GM10266 (cell line): Measurements from ENCODE around the gene KRTAP5-10.

Source experiments
- DNase-seq: peaks from one replicate; pipeline ENCODE4 v3.0.0; 2012; ENCODE audit errors: extremely low spot score
- CTCF ChIP-seq: IDR thresholded peaks from 2 replicates; pipeline ENCODE4 v1.5.1; 2012; ENCODE audit warnings: mild to moderate bottlenecking, low read depth; ENCODE audit not compliant: control insufficient read depth, insufficient read depth; ENCODE audit errors: missing control alignments

Gene KRTAP5-10

GRCh38 chr11:71545405-71545966 lies 19.9 kb upstream of the KRTAP5-10 start:
- TF ChIP-seq CTCF: no peak
- no peak for DNase-seq

- no peak for DNase-seq
- no peak for TF ChIP-seq CTCF
Measured at GRCh38 chr11:71548120-71548519, 17.2 kb upstream of the KRTAP5-10 start, which contains the start of gene KRTAP5-9. KRTAP5-9 (plus strand) TSS chr11:71548420; CDS start chr11:71548658, 238 bp downstream.

GRCh38 chr11:71548716-71549151 lies 16.6 kb upstream of the KRTAP5-10 start:
- DNase-seq: no peak
- no peak for TF ChIP-seq CTCF

GRCh38 chr11:71551711-71552110 lies 13.7 kb upstream of the KRTAP5-10 start:
- DNase-seq: no peak
- no peak for TF ChIP-seq CTCF

GRCh38 chr11:71554996-71555395 lies 10.4 kb upstream of the KRTAP5-10 start:
- TF ChIP-seq CTCF: no peak
- no peak for DNase-seq

GRCh38 chr11:71555508-71555907 lies 9.9 kb upstream of the KRTAP5-10 start:
- no peak for DNase-seq
- TF ChIP-seq CTCF: no peak

GRCh38 chr11:71556018-71556417 lies 9.3 kb upstream of the KRTAP5-10 start:
- DNase-seq: no peak
- no peak for TF ChIP-seq CTCF
